ENCODE data around the gene B4GALT4. TPM values are rescaled to one million over a fixed set of nuclear protein-coding genes. Genes with fewer than 3 reads are reported as not detected.
"Not testable (repeated sequence)": the region's sequence is repeated elsewhere in the genome, so short reads cannot be mapped to it uniquely, and the experiment has no call there.

B4GALT4 gene
- total RNA-seq, 3 donors from 2014 or later (not counting 1 experiment from before 2014, with no cell fraction given): 35.1 to 54.1 (median 48.8) TPM

DNA sequence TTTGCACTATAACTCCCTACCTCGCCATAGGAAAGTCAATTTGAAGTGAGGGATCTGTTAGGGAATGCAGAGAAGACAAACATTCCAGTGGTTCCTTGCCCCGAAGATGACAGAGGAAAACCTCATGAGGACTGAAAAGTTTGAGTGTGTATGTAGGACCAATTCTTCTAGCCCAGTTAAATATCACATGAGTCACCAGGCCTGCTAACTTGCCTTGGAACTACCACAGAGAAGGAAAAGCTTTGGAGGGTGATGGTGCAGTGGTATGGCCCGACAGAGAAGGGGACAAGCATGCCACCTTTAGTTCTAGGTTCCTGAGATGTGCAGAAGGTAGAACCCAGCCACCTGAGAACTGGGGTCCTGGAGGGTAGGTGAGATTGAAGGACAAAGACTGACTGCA lies 69.9 kb downstream of the B4GALT4 start:
- no peak overlapping the region for H3K4me3 Mint-ChIP-seq
- no peak overlapping the region for H3K27ac Mint-ChIP-seq
- DNase-seq (no peak), ATAC-seq (no peak)
- H3K27ac ChIP-seq (ENCODE audit: low read length): no peak overlapping the region
- H3K4me1 ChIP-seq (ENCODE audit: control insufficient read depth, insufficient read depth, low read length): no peaks in the 10 kb centered on the region
- intact Hi-C loops (cut with micrococcal nuclease): no loop called here
- H3K9me3 Mint-ChIP-seq: peaks cover 0 to 4% of the 10 kb centered on the region in 2 donors
- no peak overlapping the region for H3K4me3 ChIP-seq (ENCODE audit: low read length)
- TF ChIP-seq, protein P1, sequence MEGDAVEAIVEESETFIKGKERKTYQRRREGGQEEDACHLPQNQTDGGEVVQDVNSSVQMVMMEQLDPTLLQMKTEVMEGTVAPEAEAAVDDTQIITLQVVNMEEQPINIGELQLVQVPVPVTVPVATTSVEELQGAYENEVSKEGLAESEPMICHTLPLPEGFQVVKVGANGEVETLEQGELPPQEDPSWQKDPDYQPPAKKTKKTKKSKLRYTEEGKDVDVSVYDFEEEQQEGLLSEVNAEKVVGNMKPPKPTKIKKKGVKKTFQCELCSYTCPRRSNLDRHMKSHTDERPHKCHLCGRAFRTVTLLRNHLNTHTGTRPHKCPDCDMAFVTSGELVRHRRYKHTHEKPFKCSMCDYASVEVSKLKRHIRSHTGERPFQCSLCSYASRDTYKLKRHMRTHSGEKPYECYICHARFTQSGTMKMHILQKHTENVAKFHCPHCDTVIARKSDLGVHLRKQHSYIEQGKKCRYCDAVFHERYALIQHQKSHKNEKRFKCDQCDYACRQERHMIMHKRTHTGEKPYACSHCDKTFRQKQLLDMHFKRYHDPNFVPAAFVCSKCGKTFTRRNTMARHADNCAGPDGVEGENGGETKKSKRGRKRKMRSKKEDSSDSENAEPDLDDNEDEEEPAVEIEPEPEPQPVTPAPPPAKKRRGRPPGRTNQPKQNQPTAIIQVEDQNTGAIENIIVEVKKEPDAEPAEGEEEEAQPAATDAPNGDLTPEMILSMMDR (IDR thresholded peaks at IDR 0.05): no peak
- H3K4me1 Mint-ChIP-seq: no peaks in the 10 kb centered on the region
- WGBS (ENCODE audit: insufficient coverage): 83% methylated on average over 2 of the region's 3 CpGs
- H3K36me3 Mint-ChIP-seq: no peaks in the 10 kb centered on the region
- peaks cover 2 to 27% of the 10 kb centered on the region in 2 donors for H3K27me3 Mint-ChIP-seq (ENCODE audit: low read depth in 2 of 2)
- H3K36me3 ChIP-seq (ENCODE audit: control insufficient read depth, insufficient read depth, low read length): no peaks in the 10 kb centered on the region
- H3K27me3 ChIP-seq (ENCODE audit: control insufficient read depth, insufficient read depth, low read length): no peaks in the 10 kb centered on the region
- H3K9me3 ChIP-seq (ENCODE audit: control insufficient read depth, insufficient read depth, low read length): no peaks in the 10 kb centered on the region

DNA sequence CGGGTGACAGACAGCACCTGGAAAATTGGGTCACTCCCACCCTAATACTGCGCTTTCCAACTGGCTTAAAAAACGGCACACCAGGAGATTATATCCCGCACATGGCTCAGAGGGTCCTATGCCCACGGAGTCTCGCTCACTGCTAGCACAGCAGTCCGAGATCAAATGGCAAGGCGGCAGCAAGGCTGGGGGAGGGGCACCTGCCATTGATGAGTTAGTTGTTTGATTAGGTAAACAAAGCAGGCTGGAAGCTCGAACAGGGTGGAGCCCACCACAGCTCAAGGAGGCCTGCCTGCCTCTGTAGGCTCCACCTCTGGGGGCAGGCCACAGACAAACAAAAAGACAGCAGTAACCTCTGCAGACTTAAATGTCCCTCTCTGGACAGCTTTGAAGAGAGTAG lies 75.9 kb downstream of the B4GALT4 start:
- H3K36me3 ChIP-seq (ENCODE audit: control insufficient read depth, insufficient read depth, low read length); H3K36me3 Mint-ChIP-seq; H3K27ac ChIP-seq (ENCODE audit: low read length); H3K9me3 Mint-ChIP-seq; H3K4me3 Mint-ChIP-seq; H3K4me3 ChIP-seq (ENCODE audit: low read length); intact Hi-C loops (cut with micrococcal nuclease); H3K4me1 Mint-ChIP-seq; H3K27ac Mint-ChIP-seq; ATAC-seq; H3K27me3 ChIP-seq (ENCODE audit: control insufficient read depth, insufficient read depth, low read length); DNase-seq; H3K4me1 ChIP-seq (ENCODE audit: control insufficient read depth, insufficient read depth, low read length); H3K9me3 ChIP-seq (ENCODE audit: control insufficient read depth, insufficient read depth, low read length): not testable (repeated sequence)
- WGBS (ENCODE audit: insufficient coverage): 92% methylated on average over 9 of the region's 9 CpGs
- H3K27me3 Mint-ChIP-seq (ENCODE audit: low read depth in 2 of 2): peaks cover 2 to 24% of the 10 kb centered on the region in 2 donors

Other genes with a start within 250 kb of the B4GALT4 start
- gene IGSF11, start 206.0 kb downstream of the B4GALT4 start, total RNA-seq: 1 to 10 TPM in 1 of 3 donors, under 1 TPM in 1, not detected in 1; 0.66 to 2.3 TPM
- gene TEX55, start 94.7 kb downstream of the B4GALT4 start, total RNA-seq: not detected
- gene UPK1B, start 67.3 kb downstream of the B4GALT4 start, total RNA-seq: not detected
- gene ARHGAP31, start 53.5 kb upstream of the B4GALT4 start, total RNA-seq: 1 to 10 TPM; 4.1 to 8.4 (median 8.4) TPM
- 10 to 100 TPM; 64.2 to 76.5 (median 64.7) TPM for gene TMEM39A, start 222.7 kb upstream of the B4GALT4 start, total RNA-seq
- gene POGLUT1, start 228.1 kb upstream of the B4GALT4 start, total RNA-seq: 10 to 100 TPM; 29.4 to 38.1 (median 29.8) TPM